ENCODE measurements around the gene ADAP2. TPM values are rescaled to one million over a fixed set of nuclear protein-coding genes. Genes with fewer than 3 reads are reported as not detected.

Gene ADAP2
- total and polyA plus RNA-seq, 10 of the 15 experiments (the other 5 are each of a cell fraction or from before 2014, with no cell fraction given): 0.15 to 13.6 (median 6.8) TPM

GRCh38 chr17:30906101-30906911 lies 15.4 kb upstream of the ADAP2 start, which contains the start of gene TEFM (continued):
- TF ChIP-seq ZBTB40 (IDR thresholded peaks at IDR 0.05; ENCODE audit: borderline replicate concordance) (peak; percentile 99), EZH2 (IDR thresholded peaks at IDR 0.05; ENCODE audit: borderline replicate concordance, control insufficient read depth, low read depth, low read length) (no peak), ZNF687 (IDR thresholded peaks at IDR 0.05) (peak; percentile 75), CBX5 (IDR thresholded peaks at IDR 0.05; ENCODE audit: low read depth) (peak; percentile 97), TARDBP (IDR thresholded peaks at IDR 0.05; ENCODE audit: borderline replicate concordance) (no peak; the same call in 1 of the 2 replicates), MTA3 (IDR thresholded peaks at IDR 0.05; ENCODE audit: borderline replicate concordance, low read length) (no peak), EP300 (IDR thresholded peaks at IDR 0.05; ENCODE audit: borderline replicate concordance in 1 of 2, control insufficient read depth in 1 of 2, low read depth in 2 of 2, low read length in 2 of 2) (no peak), SMC3 (IDR thresholded peaks at IDR 0.05; ENCODE audit: borderline replicate concordance, low read length) (no peak; the same call in 1 of the 2 replicates), SREBF2 (IDR thresholded peaks at IDR 0.05; ENCODE audit: low read length) (peak; percentile 32; the same call in 1 of the 2 replicates), TBL1XR1 (IDR thresholded peaks at IDR 0.05; ENCODE audit: low read depth, low read length) (0 out of 2 replicates have a peak, but pooled peaks have one; percentile 30), SIX5 (IDR thresholded peaks at IDR 0.05; ENCODE audit: low read depth, low read length, severe bottlenecking) (peak; percentile 69), BACH1 (IDR thresholded peaks at IDR 0.05; ENCODE audit: borderline replicate concordance) (no peak; the same call in 1 of the 2 replicates), SREBF1 (IDR thresholded peaks at IDR 0.05; ENCODE audit: low read length) (no peak), CEBPZ (IDR thresholded peaks at IDR 0.05; ENCODE audit: low read depth, low read length) (0 out of 2 replicates have a peak, but pooled peaks have one; percentile 38), BCL3 (IDR thresholded peaks at IDR 0.05; ENCODE audit: borderline replicate concordance, insufficient read depth, low read depth, low read length, poor library complexity, severe bottlenecking) (no peak)

Measured in GM12878 (cell line).